ENCODE measurements around the gene DAP. TPM values are rescaled to one million over a fixed set of nuclear protein-coding genes. Genes with fewer than 3 reads are reported as not detected.

Gene DAP
- polyA plus RNA-seq, 3 donors, result 60.9 to 69.0 (median 62.3) TPM

DNA sequence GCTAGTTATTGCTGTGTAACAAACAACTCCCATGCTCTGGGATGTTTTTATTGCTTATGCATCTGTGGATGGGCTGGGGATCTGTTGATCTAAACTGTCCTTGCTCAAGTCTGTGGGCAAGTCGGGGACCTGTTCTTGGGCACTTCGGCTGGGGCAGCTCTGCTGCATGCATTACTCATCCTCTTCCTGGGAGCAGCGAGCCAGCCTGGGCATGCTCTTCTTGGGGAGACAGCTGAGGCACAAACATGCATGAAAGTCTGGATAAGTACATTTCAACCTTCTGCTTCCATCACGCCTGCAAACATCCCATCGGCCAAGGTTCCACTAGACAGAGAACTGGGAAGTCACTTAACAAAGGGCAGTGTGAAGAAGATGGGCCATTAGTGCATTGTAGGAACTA, 130.9 kb downstream of the DAP start:
- H3K4me3 Mint-ChIP-seq, result no peak overlapping the region
- TF ChIP-seq, protein P1, sequence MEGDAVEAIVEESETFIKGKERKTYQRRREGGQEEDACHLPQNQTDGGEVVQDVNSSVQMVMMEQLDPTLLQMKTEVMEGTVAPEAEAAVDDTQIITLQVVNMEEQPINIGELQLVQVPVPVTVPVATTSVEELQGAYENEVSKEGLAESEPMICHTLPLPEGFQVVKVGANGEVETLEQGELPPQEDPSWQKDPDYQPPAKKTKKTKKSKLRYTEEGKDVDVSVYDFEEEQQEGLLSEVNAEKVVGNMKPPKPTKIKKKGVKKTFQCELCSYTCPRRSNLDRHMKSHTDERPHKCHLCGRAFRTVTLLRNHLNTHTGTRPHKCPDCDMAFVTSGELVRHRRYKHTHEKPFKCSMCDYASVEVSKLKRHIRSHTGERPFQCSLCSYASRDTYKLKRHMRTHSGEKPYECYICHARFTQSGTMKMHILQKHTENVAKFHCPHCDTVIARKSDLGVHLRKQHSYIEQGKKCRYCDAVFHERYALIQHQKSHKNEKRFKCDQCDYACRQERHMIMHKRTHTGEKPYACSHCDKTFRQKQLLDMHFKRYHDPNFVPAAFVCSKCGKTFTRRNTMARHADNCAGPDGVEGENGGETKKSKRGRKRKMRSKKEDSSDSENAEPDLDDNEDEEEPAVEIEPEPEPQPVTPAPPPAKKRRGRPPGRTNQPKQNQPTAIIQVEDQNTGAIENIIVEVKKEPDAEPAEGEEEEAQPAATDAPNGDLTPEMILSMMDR (IDR thresholded peaks at IDR 0.05), result no peak
- peaks cover 5% of the 10 kb centered on the region in 2 donors for H3K36me3 Mint-ChIP-seq
- peak overlapping the region in 4 of 7 donors; percentile 2 to 67 (median 33) for H3K27ac Mint-ChIP-seq
- Histone ChIP-seq H3K9ac (ENCODE audit: insufficient read depth, low read length, poor library complexity, severe bottlenecking) (no peak overlapping the region), H3K27me3 (ENCODE audit: control insufficient read depth in 2 of 2, insufficient read depth in 2 of 2, low read length in 2 of 2) (no peaks in the 10 kb centered on the region), H3K4me2 (replicated peaks; ENCODE audit: extremely low read depth, low read length, poor library complexity, severe bottlenecking) (no peak overlapping the region), H3K4me3 (replicated peaks in 1 of 3; ENCODE audit: low read depth in 2 of 3, low read length in 3 of 3) (no peak overlapping the region), H3K27ac (ENCODE audit: low read depth in 1 of 2, low read length in 2 of 2) (no peak overlapping the region), H4K20me1 (ENCODE audit: insufficient read depth, low read length) (no peaks in the 10 kb centered on the region), H3K9me3 (replicated peaks in 1 of 2; ENCODE audit: control insufficient read depth in 1 of 2, insufficient read depth in 1 of 2, low read length in 2 of 2) (no peaks in the 10 kb centered on the region), H3K4me1 (ENCODE audit: control insufficient read depth in 1 of 2, insufficient read depth in 2 of 2, low read length in 2 of 2) (peaks cover 66 to 73% of the 10 kb centered on the region in 2 donors), H3K36me3 (replicated peaks in 1 of 2; ENCODE audit: control insufficient read depth in 1 of 2, insufficient read depth in 2 of 2, low read length in 2 of 2) (no peaks in the 10 kb centered on the region), H2AFZ (ENCODE audit: insufficient read depth, low read depth, low read length, poor library complexity, severe bottlenecking) (no peak overlapping the region), H3K79me2 (ENCODE audit: insufficient read depth, low read length) (peaks cover 8% of the 10 kb centered on the region)
- peaks cover 2 to 17% (median 5%) of the 10 kb centered on the region in 3 donors for H3K27me3 Mint-ChIP-seq (ENCODE audit: low read depth in 3 of 3)
- peaks cover 76% of the 10 kb centered on the region for H3K4me1 Mint-ChIP-seq
- H3K9me3 Mint-ChIP-seq, result peaks cover 0 to 7% (median 2%) of the 10 kb centered on the region in 7 donors
- 89% methylated on average over 2 of the region's 5 CpGs for WGBS (ENCODE audit: insufficient coverage)
- intact Hi-C loops (cut with micrococcal nuclease), result loop anchor here (5.0 to 10.0 kb wide), 5 partner anchors 132 to 365 kb away; partner anchors contain the start of genes DAP (in 2 of the 2) and MARCHF6 (in 1 of the 2)
- DNase-seq, result peak in 1 of 3 donors; percentile 33

DNA sequence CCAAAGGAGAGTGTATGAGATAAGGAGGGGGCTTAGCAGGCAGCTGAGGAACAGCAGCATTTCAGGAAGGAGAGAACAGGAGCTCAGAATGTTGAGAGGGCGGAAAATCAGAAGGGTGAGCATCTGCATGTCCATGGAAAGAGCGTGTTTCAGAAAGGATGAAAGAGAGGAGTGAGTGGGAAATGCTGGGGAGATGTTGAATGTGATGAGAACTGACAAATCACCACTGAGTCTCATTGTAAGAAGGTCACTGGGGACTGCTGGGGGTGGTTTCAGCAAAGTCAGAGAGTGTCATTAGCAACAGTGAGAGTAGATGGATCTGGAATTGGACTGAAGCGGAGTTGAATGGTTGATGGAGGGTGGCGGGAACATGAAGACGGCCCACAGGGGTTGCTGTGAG, 131.4 kb downstream of the DAP start:
- peaks cover 72% of the 10 kb centered on the region for H3K4me1 Mint-ChIP-seq
- no peaks in the 10 kb centered on the region for H4K20me1 ChIP-seq (ENCODE audit: insufficient read depth, low read length)
- TF ChIP-seq, protein P1 (IDR thresholded peaks at IDR 0.05), result no peak
- peak overlapping the region in 2 of 7 donors; percentile 13 to 29 for H3K27ac Mint-ChIP-seq
- H3K79me2 ChIP-seq (ENCODE audit: insufficient read depth, low read length), result peaks cover 8% of the 10 kb centered on the region
- intact Hi-C loops (cut with micrococcal nuclease), result loop anchor here (2.0 to 10.0 kb wide), 8 partner anchors 52 to 365 kb away; partner anchors contain the start of genes DAP (in 2 of the 2) and MARCHF6 (in 1 of the 2)
- no peak overlapping the region for H3K27ac ChIP-seq (ENCODE audit: low read depth in 1 of 2, low read length in 2 of 2)
- no peak for DNase-seq
- H3K36me3 ChIP-seq (replicated peaks in 1 of 2; ENCODE audit: control insufficient read depth in 1 of 2, insufficient read depth in 2 of 2, low read length in 2 of 2), result no peaks in the 10 kb centered on the region
- H3K9me3 Mint-ChIP-seq, result peaks cover 0 to 7% (median 2%) of the 10 kb centered on the region in 7 donors
- 93% methylated on average over 5 of the region's 5 CpGs for WGBS (ENCODE audit: insufficient coverage)
- no peak overlapping the region for H3K4me3 ChIP-seq (replicated peaks in 1 of 3; ENCODE audit: low read depth in 2 of 3, low read length in 3 of 3)
- no peaks in the 10 kb centered on the region for H3K27me3 ChIP-seq (ENCODE audit: control insufficient read depth in 2 of 2, insufficient read depth in 2 of 2, low read length in 2 of 2)
- H2AFZ ChIP-seq (ENCODE audit: insufficient read depth, low read depth, low read length, poor library complexity, severe bottlenecking), result no peak overlapping the region
- H3K27me3 Mint-ChIP-seq (ENCODE audit: low read depth in 3 of 3), result peaks cover 2 to 17% (median 5%) of the 10 kb centered on the region in 3 donors
- no peaks in the 10 kb centered on the region for H3K9me3 ChIP-seq (replicated peaks in 1 of 2; ENCODE audit: control insufficient read depth in 1 of 2, insufficient read depth in 1 of 2, low read length in 2 of 2)
- no peak overlapping the region for H3K4me3 Mint-ChIP-seq
- H3K4me2 ChIP-seq (replicated peaks; ENCODE audit: extremely low read depth, low read length, poor library complexity, severe bottlenecking), result no peak overlapping the region
- H3K4me1 ChIP-seq (ENCODE audit: control insufficient read depth in 1 of 2, insufficient read depth in 2 of 2, low read length in 2 of 2), result peaks cover 62 to 69% of the 10 kb centered on the region in 2 donors
- no peak overlapping the region for H3K9ac ChIP-seq (ENCODE audit: insufficient read depth, low read length, poor library complexity, severe bottlenecking)
- H3K36me3 Mint-ChIP-seq, result peaks cover 5% of the 10 kb centered on the region in 2 donors

Small RNA genes lying within 50 kb of the gene (small RNA-seq; reads per million reads assigned to genes)
- gene AC012629.4 (ENCODE audit: insufficient read length, low read depth), result not detected

Other genes starting within 250 kb of the DAP start
- under 1 TPM in 1 of 3 donors, not detected in 2; 0.05 TPM for gene ANKRD33B, start 197.2 kb downstream of the DAP start, polyA plus RNA-seq